ENCODE measurements around the gene GPR63. TPM values are rescaled to one million over a fixed set of nuclear protein-coding genes. Genes with fewer than 3 reads are reported as not detected.

The GPR63 gene
- total RNA-seq, 2 experiments from 2014 or later, result 0.69 to 0.92 TPM

- intact Hi-C loops (cut with micrococcal nuclease), result no loop called here
- ChIA-PET CTCF (no interaction called here), POLR2A (no interaction called here)
- no peak for DNase-seq
- H3K27ac Mint-ChIP-seq, result no peak overlapping the region
- no peaks in the 10 kb centered on the region for H3K36me3 Mint-ChIP-seq (ENCODE audit: low read depth)
- ATAC-seq, result no peak
- no peaks in the 10 kb centered on the region for H3K4me1 Mint-ChIP-seq (ENCODE audit: low read depth)
- peaks cover 2% of the 10 kb centered on the region for H3K9me3 Mint-ChIP-seq
- peaks cover 14% of the 10 kb centered on the region for H3K27me3 Mint-ChIP-seq
- H3K4me3 Mint-ChIP-seq, result no peak overlapping the region
- TF ChIP-seq CTCF (IDR thresholded peaks at IDR 0.05), result no peak
Measured at GRCh38 chr6:96775727-96776400, 61.4 kb downstream of the GPR63 start.

- POLR2A ChIA-PET, result interaction anchor here (0.5 kb wide), 1 partner anchor 466 kb away, joined by 4 read pairs; no protein-coding TSS in a partner anchor
Measured at GRCh38 chr6:96766769-96767168, 70.5 kb downstream of the GPR63 start.

GRCh38 chr6:96762599-96762998 is 74.7 kb downstream of the GPR63 start:
- no peaks in the 10 kb centered on the region for H3K4me1 Mint-ChIP-seq (ENCODE audit: low read depth)
- TF ChIP-seq CTCF (IDR thresholded peaks at IDR 0.05), result no peak
- DNase-seq, result no peak
- no peak overlapping the region for H3K27ac Mint-ChIP-seq
- no peak for ATAC-seq
- no peak overlapping the region for H3K4me3 Mint-ChIP-seq
- POLR2A ChIA-PET, result no interaction called here
- CTCF ChIA-PET, result no interaction called here
- intact Hi-C loops (cut with micrococcal nuclease), result no loop called here
- H3K9me3 Mint-ChIP-seq, result no peaks in the 10 kb centered on the region
- peaks cover 2% of the 10 kb centered on the region for H3K27me3 Mint-ChIP-seq
- no peaks in the 10 kb centered on the region for H3K36me3 Mint-ChIP-seq (ENCODE audit: low read depth)

More at GRCh38 chr6:96766769-96767168, 70.5 kb downstream of the GPR63 start:
- DNase-seq, result no peak
- Mint-ChIP-seq H3K36me3 (ENCODE audit: low read depth) (no peaks in the 10 kb centered on the region), H3K4me1 (ENCODE audit: low read depth) (no peaks in the 10 kb centered on the region), H3K27ac (no peak overlapping the region), H3K9me3 (peaks cover 4% of the 10 kb centered on the region), H3K27me3 (peaks cover 12% of the 10 kb centered on the region), H3K4me3 (no peak overlapping the region)
- TF ChIP-seq CTCF (IDR thresholded peaks at IDR 0.05), result no peak
- peak; percentile 53 for ATAC-seq
- CTCF ChIA-PET, result no interaction called here
- intact Hi-C loops (cut with micrococcal nuclease), result no loop called here

GRCh38 chr6:96761794-96762193 is 75.5 kb downstream of the GPR63 start:
- intact Hi-C loops (cut with micrococcal nuclease), result no loop called here
- POLR2A ChIA-PET, result no interaction called here

More at GRCh38 chr6:96761794-96762193, 75.5 kb downstream of the GPR63 start:
- peaks cover 5% of the 10 kb centered on the region for H3K27me3 Mint-ChIP-seq
- DNase-seq (no peak), ATAC-seq (no peak)
- H3K4me3 Mint-ChIP-seq, result no peak overlapping the region
- H3K36me3 Mint-ChIP-seq (ENCODE audit: low read depth), result no peaks in the 10 kb centered on the region
- H3K27ac Mint-ChIP-seq, result no peak overlapping the region
- CTCF ChIA-PET, result no interaction called here
- H3K9me3 Mint-ChIP-seq, result no peaks in the 10 kb centered on the region
- no peaks in the 10 kb centered on the region for H3K4me1 Mint-ChIP-seq (ENCODE audit: low read depth)
- TF ChIP-seq CTCF (IDR thresholded peaks at IDR 0.05), result no peak

Measured in activated CD8-positive, alpha-beta T cell treated with anti-CD3 and anti-CD28 coated beads for 36 hours (primary cell).